Erythroblast (primary cell): ENCODE data around the gene SH2D3A.

Experiments
- DNase-seq, 2 experiments: peaks; one replicate each; lab custom pipeline; 2025; lab: John Stamatoyannopoulos, UW
- GATA1 ChIP-seq: IDR thresholded peaks from 2 replicates; pipeline ENCODE4 v1.6.1; 2011; ENCODE audit warnings: low read depth, mild to moderate bottlenecking, control low read depth, low read length, moderate library complexity
- POLR2A ChIP-seq: IDR thresholded peaks from 2 replicates; pipeline ENCODE4 v1.6.1; 2011; ENCODE audit warnings: mild to moderate bottlenecking, low read length

Gene SH2D3A

GRCh38 chr19:6733338-6734095, 33.7 kb downstream of the SH2D3A start:
- TF ChIP-seq GATA1 (no peak), POLR2A (no peak)
- DNase-seq, result no peak

- no peak for TF ChIP-seq POLR2A
- no peak for TF ChIP-seq GATA1
- DNase-seq, result no peak
These were observed 34.4 kb downstream of the SH2D3A start for GRCh38 chr19:6732803-6733337.

- no peak for DNase-seq
- TF ChIP-seq GATA1 (no peak), POLR2A (no peak)
These were observed 35.4 kb downstream of the SH2D3A start for GRCh38 chr19:6731822-6732221.

GRCh38 chr19:6730941-6731670, 36.1 kb downstream of the SH2D3A start:
- no peak for TF ChIP-seq POLR2A
- TF ChIP-seq GATA1, result no peak
- DNase-seq, result no peak

- DNase-seq, result peak; percentile 85 to 89
These were observed 37.0 kb downstream of the SH2D3A start for GRCh38 chr19:6730153-6730804.

GRCh38 chr19:6729573-6730152, 37.6 kb downstream of the SH2D3A start:
- no peak for DNase-seq
- TF ChIP-seq GATA1 (no peak), POLR2A (no peak)

More at GRCh38 chr19:6730153-6730804, 37.0 kb downstream of the SH2D3A start:
- TF ChIP-seq GATA1, result no peak
- TF ChIP-seq POLR2A, result no peak

- no peak for DNase-seq
- no peak for TF ChIP-seq GATA1
- no peak for TF ChIP-seq POLR2A
These were observed 38.9 kb downstream of the SH2D3A start for GRCh38 chr19:6728346-6728745.

- no peak for TF ChIP-seq POLR2A
- no peak for TF ChIP-seq GATA1
- DNase-seq, result no peak
These were observed 41.6 kb downstream of the SH2D3A start for GRCh38 chr19:6725513-6726231.

- TF ChIP-seq GATA1 (no peak), POLR2A (no peak)
- no peak for DNase-seq
These were observed 42.4 kb downstream of the SH2D3A start for GRCh38 chr19:6724631-6725492.

- DNase-seq, result no peak
- TF ChIP-seq GATA1, result no peak
- no peak for TF ChIP-seq POLR2A
These were observed 43.5 kb downstream of the SH2D3A start for GRCh38 chr19:6723738-6724137.

GRCh38 chr19:6723108-6723618, 44.1 kb downstream of the SH2D3A start:
- no peak for DNase-seq
- TF ChIP-seq POLR2A (no peak), GATA1 (no peak)

- no peak for DNase-seq
- TF ChIP-seq GATA1 (no peak), POLR2A (no peak)
These were observed 45.5 kb downstream of the SH2D3A start for GRCh38 chr19:6721773-6722172.
